Caki2 (cell line): Measurements from ENCODE around the gene NUFIP2. TPM values are rescaled to one million over a fixed set of nuclear protein-coding genes. Genes with fewer than 3 reads are reported as not detected.

ENCODE experiments used
- DNase-seq: peaks from one replicate; pipeline ENCODE4 v3.0.0-alpha.2; 2015; ENCODE audit warnings: low read depth
- in situ Hi-C: cut with HindIII; loops from 2 replicates; pipeline ENCODE4 v1.10.0; 2016; ENCODE audit warnings: low sequenced_read_pairs, low pct_unique_long_range_greater_than_20kb, mixed read lengths
- total RNA-seq: library from RNA; depleted of rRNA; stranded (reverse); fragments of >200 nt; shearing (Covaris generic); gene quantifications from 2 replicates; pipeline ENCODE4 v1.2.3, GENCODE V29; 2014; ENCODE audit warnings: low replicate concordance; rRNA removed

The NUFIP2 gene
- total RNA-seq, 1 experiment from 2014 or later = 15.1 TPM

DNA sequence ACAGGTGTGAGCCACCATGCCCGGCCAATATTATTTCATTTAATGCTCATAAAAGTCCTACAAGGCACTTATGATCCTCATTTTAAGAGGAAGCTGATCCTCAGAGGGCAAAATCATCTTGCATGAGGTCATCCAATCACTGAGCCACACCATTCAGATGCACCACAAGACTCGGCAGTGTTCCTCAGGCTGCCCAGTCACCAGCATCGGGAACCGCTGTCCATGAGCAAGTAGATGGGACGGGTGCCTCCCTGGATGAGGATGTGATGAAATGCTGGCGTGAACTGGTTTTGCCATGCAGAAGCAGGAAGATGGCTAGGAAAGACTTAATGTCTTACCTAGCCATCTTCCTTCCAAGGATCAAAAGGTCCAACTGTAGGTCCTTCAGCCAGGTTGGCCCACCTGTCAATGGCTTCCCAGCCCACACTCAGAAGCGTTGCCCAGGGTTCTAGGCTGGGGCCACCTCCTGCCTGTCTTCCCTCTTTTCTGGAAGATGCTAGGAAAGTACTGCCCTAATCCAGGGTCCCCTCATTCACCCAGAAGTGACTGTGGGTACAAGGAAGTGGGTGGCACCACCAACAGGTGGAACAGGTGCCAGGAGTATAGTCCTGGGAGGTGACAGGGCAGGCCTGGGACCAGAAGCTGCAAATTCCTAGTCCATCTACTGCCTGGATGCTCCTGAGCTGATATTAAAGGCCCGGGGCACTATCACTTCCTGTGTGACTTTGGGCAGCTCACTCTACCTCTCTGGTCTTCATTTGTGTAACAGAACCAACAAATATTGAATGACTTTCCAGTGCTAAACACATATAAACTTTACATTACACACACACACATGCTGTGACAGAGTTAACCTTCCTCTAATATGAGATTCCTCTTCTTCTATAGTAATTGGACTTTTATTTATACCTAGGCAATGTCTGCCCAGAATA, 79.5 kb downstream of the NUFIP2 start:
- in situ Hi-C loops = no loop called here
- no peak for DNase-seq

DNA sequence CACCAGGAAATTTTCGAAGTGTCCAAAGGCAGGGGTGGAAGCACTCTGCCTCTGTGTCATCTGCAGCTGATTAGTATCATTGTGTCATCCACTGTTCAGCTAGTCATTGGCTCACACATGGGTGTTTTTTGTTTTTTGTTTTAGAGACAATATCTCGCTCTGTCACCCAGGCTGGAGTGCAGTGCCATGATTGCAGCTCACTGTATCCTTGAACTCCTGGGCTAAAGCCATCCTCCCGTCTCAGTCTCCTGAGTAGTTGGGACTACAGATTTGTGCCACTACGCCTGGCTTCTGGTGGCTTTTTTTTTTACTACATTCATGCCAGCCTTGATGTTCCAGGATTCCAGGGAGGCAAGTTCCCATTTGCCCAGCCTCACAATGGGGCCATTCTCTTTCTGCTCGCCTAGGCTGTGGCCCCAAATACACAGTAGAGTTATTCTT, 81.2 kb downstream of the NUFIP2 start:
- in situ Hi-C loops = no loop called here
- no peak for DNase-seq

- in situ Hi-C loops = no loop called here
- no peak for DNase-seq
Observed at GRCh38 chr17:29212094-29212631, 81.8 kb downstream of the NUFIP2 start.

GRCh38 chr17:29210879-29211278, 83.1 kb downstream of the NUFIP2 start:
- in situ Hi-C loops = no loop called here
- no peak for DNase-seq

- no peak for DNase-seq
- in situ Hi-C loops = no loop called here
Observed at GRCh38 chr17:29209073-29209472, 84.9 kb downstream of the NUFIP2 start.

GRCh38 chr17:29207975-29208374, 86.0 kb downstream of the NUFIP2 start:
- DNase-seq = no peak
- in situ Hi-C loops = no loop called here

Other genes starting within 250 kb of the NUFIP2 start
- 10.6 and 13.3 TPM in 2 replicates for gene MYO18A, start 113.8 kb downstream of the NUFIP2 start, total RNA-seq
- not detected in 2 replicates for gene CRYBA1, start 47.3 kb downstream of the NUFIP2 start, total RNA-seq
- gene TAOK1, start 96.2 kb upstream of the NUFIP2 start, total RNA-seq = 13.6 and 14.2 TPM in 2 replicates